Measurements from ENCODE around the gene TENM4. TPM values are rescaled to one million over a fixed set of nuclear protein-coding genes. Genes with fewer than 3 reads are reported as not detected.

The TENM4 gene
- total RNA-seq, 1 donor from 2014 or later, result 3.8 TPM

GRCh38 chr11:78850078-78850477 is 590.8 kb downstream of the TENM4 start:
- TF ChIP-seq CTCF (IDR thresholded peaks at IDR 0.05), result no peak
- Mint-ChIP-seq H3K4me3 (ENCODE audit: unreplicated experiment) (no peak overlapping the region), H3K4me1 (ENCODE audit: low read depth) (no peaks in the 10 kb centered on the region), H3K27me3 (ENCODE audit: low read depth) (peaks cover 2% of the 10 kb centered on the region), H3K27ac (ENCODE audit: unreplicated experiment) (no peak overlapping the region), H3K36me3 (ENCODE audit: low read depth) (no peaks in the 10 kb centered on the region), H3K9me3 (ENCODE audit: low read depth) (no peaks in the 10 kb centered on the region)
- no peak for DNase-seq (ENCODE audit: low spot score)

- peaks cover 2% of the 10 kb centered on the region for H3K27me3 Mint-ChIP-seq (ENCODE audit: low read depth)
- no peak overlapping the region for H3K27ac Mint-ChIP-seq (ENCODE audit: unreplicated experiment)
- no peak for TF ChIP-seq CTCF (IDR thresholded peaks at IDR 0.05)
- no peaks in the 10 kb centered on the region for H3K4me1 Mint-ChIP-seq (ENCODE audit: low read depth)
- no peaks in the 10 kb centered on the region for H3K36me3 Mint-ChIP-seq (ENCODE audit: low read depth)
- no peak overlapping the region for H3K4me3 Mint-ChIP-seq (ENCODE audit: unreplicated experiment)
- DNase-seq (ENCODE audit: low spot score), result no peak
- no peaks in the 10 kb centered on the region for H3K9me3 Mint-ChIP-seq (ENCODE audit: low read depth)
Measured at GRCh38 chr11:78846269-78846668, 594.6 kb downstream of the TENM4 start.

GRCh38 chr11:78845496-78845895 is 595.3 kb downstream of the TENM4 start:
- H3K4me1 Mint-ChIP-seq (ENCODE audit: low read depth), result peaks cover 2% of the 10 kb centered on the region
- H3K9me3 Mint-ChIP-seq (ENCODE audit: low read depth), result no peaks in the 10 kb centered on the region
- H3K27me3 Mint-ChIP-seq (ENCODE audit: low read depth), result peaks cover 2% of the 10 kb centered on the region
- H3K27ac Mint-ChIP-seq (ENCODE audit: unreplicated experiment), result no peak overlapping the region
- no peak overlapping the region for H3K4me3 Mint-ChIP-seq (ENCODE audit: unreplicated experiment)
- DNase-seq (ENCODE audit: low spot score), result no peak
- H3K36me3 Mint-ChIP-seq (ENCODE audit: low read depth), result no peaks in the 10 kb centered on the region
- no peak for TF ChIP-seq CTCF (IDR thresholded peaks at IDR 0.05)

- no peak overlapping the region for H3K27ac Mint-ChIP-seq (ENCODE audit: unreplicated experiment)
- no peak for TF ChIP-seq CTCF (IDR thresholded peaks at IDR 0.05)
- H3K9me3 Mint-ChIP-seq (ENCODE audit: low read depth), result no peaks in the 10 kb centered on the region
- H3K27me3 Mint-ChIP-seq (ENCODE audit: low read depth), result no peaks in the 10 kb centered on the region
- no peaks in the 10 kb centered on the region for H3K36me3 Mint-ChIP-seq (ENCODE audit: low read depth)
- H3K4me1 Mint-ChIP-seq (ENCODE audit: low read depth), result peaks cover 9% of the 10 kb centered on the region
- H3K4me3 Mint-ChIP-seq (ENCODE audit: unreplicated experiment), result no peak overlapping the region
- no peak for DNase-seq (ENCODE audit: low spot score)
Measured at GRCh38 chr11:78841456-78842060, 599.3 kb downstream of the TENM4 start.

GRCh38 chr11:78840623-78841022 is 600.2 kb downstream of the TENM4 start:
- TF ChIP-seq CTCF (IDR thresholded peaks at IDR 0.05), result no peak
- Mint-ChIP-seq H3K4me1 (ENCODE audit: low read depth) (peaks cover 9% of the 10 kb centered on the region), H3K27ac (ENCODE audit: unreplicated experiment) (no peak overlapping the region), H3K27me3 (ENCODE audit: low read depth) (no peaks in the 10 kb centered on the region), H3K4me3 (ENCODE audit: unreplicated experiment) (no peak overlapping the region), H3K9me3 (ENCODE audit: low read depth) (no peaks in the 10 kb centered on the region), H3K36me3 (ENCODE audit: low read depth) (no peaks in the 10 kb centered on the region)
- DNase-seq (ENCODE audit: low spot score), result no peak

All from chondrocyte (in vitro differentiated cells).